ENCODE results near the gene GTPBP3. TPM values are rescaled to one million over a fixed set of nuclear protein-coding genes. Genes with fewer than 3 reads are reported as not detected.

GTPBP3 gene
- total and polyA plus RNA-seq, 9 of the 15 experiments (the other 6 are each of a cell fraction or from before 2014, with no cell fraction given), result 4.9 to 124 (median 22.6) TPM

DNA sequence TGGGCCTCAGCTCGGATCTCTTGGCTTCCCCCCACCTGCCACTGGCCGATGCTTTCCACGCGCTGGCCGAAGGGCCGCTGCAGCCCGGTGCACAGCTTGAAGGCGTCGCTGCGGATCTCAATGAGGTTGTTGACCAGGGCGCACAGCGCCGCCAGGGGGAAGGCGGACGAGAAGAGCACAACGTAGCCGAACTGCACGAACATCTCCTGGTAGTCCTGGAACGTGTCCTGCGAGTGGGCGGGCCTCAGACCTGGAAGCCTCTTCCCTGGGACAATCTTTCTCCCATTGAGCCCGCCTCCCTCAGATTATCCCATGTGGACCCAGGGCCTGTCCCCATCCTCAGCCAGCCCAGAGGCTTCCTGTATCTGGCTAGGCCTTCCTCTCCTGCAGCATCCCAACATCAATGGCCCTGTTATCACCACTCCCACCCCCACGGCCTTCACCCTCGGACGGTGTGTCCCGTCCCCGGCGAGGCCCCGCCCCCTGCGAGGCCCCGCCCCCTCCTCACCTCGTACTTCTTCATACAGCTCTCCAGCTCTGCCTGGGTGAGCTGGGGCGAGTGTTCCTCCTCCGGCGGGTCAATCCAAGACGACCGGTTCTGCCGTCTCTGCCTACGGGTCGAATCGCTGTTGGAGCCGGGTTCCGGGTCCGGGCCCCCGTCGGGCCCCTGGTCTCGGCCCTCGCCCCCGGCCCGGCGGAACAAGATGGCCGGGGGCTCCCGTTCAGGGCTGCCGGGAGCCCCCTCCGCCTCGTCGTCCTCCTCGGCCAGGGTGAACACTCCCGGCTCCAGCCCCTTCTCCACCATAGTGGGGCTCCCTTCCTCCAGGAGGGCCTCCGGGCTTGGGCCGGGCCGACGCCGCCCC is 9.5 kb upstream of the GTPBP3 start:
- H3K36me3 ChIP-seq (ENCODE audit: control insufficient read depth, insufficient read depth, low read length), result peaks cover 9% of the 10 kb centered on the region; the same call in 2 of the 3 replicates
- peak overlapping the region; percentile 44 for H3K4me3 ChIP-seq
- no peaks in the 10 kb centered on the region; the same call in 1 of the 2 replicates for H3K9me3 ChIP-seq (replicated peaks; ENCODE audit: control insufficient read depth, insufficient read depth, low read depth, low read length)
- WGBS (ENCODE audit: insufficient coverage, low coverage, missing lambda C conversion rate), result 40% methylated on average over 51 of the region's 64 CpGs
- peak overlapping the region; percentile 60 for H3K4me2 ChIP-seq (ENCODE audit: insufficient read depth, low read length)
- in situ Hi-C loops (cut with MboI) (no loop called here), intact Hi-C loops (cut with micrococcal nuclease) (no loop called here)
- BruUV-seq (replicated peaks), result no TSS peak
- FAIRE-seq (peak; percentile 23), DNase-seq (ENCODE audit: extremely low read depth in 1 of 4, low spot score in 3 of 4) (peak; percentile 80 to 86 (median 82)), ATAC-seq (peak; percentile 70)
- peaks cover 7 to 56% of the 10 kb centered on the region in 2 experiments; a peak in 4 of 5 replicates for H3K4me1 ChIP-seq (replicated peaks in 1 of 2; ENCODE audit: control insufficient read depth in 2 of 2, insufficient read depth in 2 of 2, low read length in 2 of 2)
- H3K9me1 ChIP-seq (ENCODE audit: control insufficient read depth, insufficient read depth, low read length), result peaks cover 4% of the 10 kb centered on the region
- POLR2A ChIA-PET, result interaction anchor here (1.6 to 1.8 kb wide), 2 partner anchors 10 to 19 kb away, joined by 6 to 9 read pairs; partner anchors contain the start of gene DDA1
- H3K27ac ChIP-seq (ENCODE audit: extremely low read depth, low read depth, low read length), result 0 out of 3 replicates have a peak overlapping the region, but pooled peaks have one; percentile 48
- peak overlapping the region; percentile 46 to 86; a peak in 3 of 4 replicates for H3K9ac ChIP-seq (ENCODE audit: insufficient read depth in 1 of 2, low read depth in 2 of 2, low read length in 2 of 2)
- H3K79me2 ChIP-seq (ENCODE audit: control insufficient read depth, insufficient read depth, low read length), result no peaks in the 10 kb centered on the region
- CTCF ChIA-PET (ENCODE audit: low intra/inter-chr PET ratio), result no interaction called here
- H3K27me3 ChIP-seq (ENCODE audit: control insufficient read depth in 2 of 2, insufficient read depth in 2 of 2, low read length in 2 of 2), result no peaks in the 10 kb centered on the region
- H4K20me1 ChIP-seq (replicated peaks; ENCODE audit: control insufficient read depth, insufficient read depth, low read length), result no peaks in the 10 kb centered on the region; the same call in 1 of the 2 replicates
- peak overlapping the region; percentile 65 for H2AFZ ChIP-seq (ENCODE audit: low read depth, low read length)
- TF ChIP-seq FOXP1 (CRISPR knock-in tag; IDR thresholded peaks at IDR 0.05) (0 out of 2 replicates have a peak, but pooled peaks have one; percentile 25), SPI1 (IDR thresholded peaks at IDR 0.05; ENCODE audit: borderline replicate concordance, low read depth, low read length) (no peak), SP2 (IDR thresholded peaks at IDR 0.05; ENCODE audit: extremely low read depth, low read depth, low read length, poor library complexity, severe bottlenecking) (no peak), SP1 (CRISPR knock-in tag; IDR thresholded peaks at IDR 0.05) (peak; percentile 56; the same call in 1 of the 2 replicates), RFX5 (IDR thresholded peaks at IDR 0.05; ENCODE audit: low read depth, low read length) (no peak), PYGO2 (tag; IDR thresholded peaks at IDR 0.05) (no peak), MAZ (CRISPR knock-in tag; conservative IDR thresholded peaks at IDR 0.05 in 1 of 2, IDR thresholded peaks at IDR 0.05 in 1 of 2) (0 out of 4 replicates have a peak, but pooled peaks of 1 of the 2 experiments have one; percentile 11)
- TF ChIP-seq, protein P1, sequence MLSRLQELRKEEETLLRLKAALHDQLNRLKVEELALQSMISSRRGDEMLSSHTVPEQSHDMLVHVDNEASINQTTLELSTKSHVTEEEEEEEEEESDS (CRISPR knock-in tag; IDR thresholded peaks at IDR 0.05), result no peak
- TF ChIP-seq, protein P2, sequence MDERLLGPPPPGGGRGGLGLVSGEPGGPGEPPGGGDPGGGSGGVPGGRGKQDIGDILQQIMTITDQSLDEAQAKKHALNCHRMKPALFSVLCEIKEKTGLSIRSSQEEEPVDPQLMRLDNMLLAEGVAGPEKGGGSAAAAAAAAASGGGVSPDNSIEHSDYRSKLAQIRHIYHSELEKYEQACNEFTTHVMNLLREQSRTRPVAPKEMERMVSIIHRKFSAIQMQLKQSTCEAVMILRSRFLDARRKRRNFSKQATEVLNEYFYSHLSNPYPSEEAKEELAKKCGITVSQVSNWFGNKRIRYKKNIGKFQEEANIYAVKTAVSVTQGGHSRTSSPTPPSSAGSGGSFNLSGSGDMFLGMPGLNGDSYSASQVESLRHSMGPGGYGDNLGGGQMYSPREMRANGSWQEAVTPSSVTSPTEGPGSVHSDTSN (CRISPR knock-in tag; IDR thresholded peaks at IDR 0.05; ENCODE audit: low read depth), result no peak
- TF ChIP-seq, protein P2 (tag; conservative IDR thresholded peaks at IDR 0.05; ENCODE audit: low read depth), result no peak
- TF ChIP-seq, protein P3, sequence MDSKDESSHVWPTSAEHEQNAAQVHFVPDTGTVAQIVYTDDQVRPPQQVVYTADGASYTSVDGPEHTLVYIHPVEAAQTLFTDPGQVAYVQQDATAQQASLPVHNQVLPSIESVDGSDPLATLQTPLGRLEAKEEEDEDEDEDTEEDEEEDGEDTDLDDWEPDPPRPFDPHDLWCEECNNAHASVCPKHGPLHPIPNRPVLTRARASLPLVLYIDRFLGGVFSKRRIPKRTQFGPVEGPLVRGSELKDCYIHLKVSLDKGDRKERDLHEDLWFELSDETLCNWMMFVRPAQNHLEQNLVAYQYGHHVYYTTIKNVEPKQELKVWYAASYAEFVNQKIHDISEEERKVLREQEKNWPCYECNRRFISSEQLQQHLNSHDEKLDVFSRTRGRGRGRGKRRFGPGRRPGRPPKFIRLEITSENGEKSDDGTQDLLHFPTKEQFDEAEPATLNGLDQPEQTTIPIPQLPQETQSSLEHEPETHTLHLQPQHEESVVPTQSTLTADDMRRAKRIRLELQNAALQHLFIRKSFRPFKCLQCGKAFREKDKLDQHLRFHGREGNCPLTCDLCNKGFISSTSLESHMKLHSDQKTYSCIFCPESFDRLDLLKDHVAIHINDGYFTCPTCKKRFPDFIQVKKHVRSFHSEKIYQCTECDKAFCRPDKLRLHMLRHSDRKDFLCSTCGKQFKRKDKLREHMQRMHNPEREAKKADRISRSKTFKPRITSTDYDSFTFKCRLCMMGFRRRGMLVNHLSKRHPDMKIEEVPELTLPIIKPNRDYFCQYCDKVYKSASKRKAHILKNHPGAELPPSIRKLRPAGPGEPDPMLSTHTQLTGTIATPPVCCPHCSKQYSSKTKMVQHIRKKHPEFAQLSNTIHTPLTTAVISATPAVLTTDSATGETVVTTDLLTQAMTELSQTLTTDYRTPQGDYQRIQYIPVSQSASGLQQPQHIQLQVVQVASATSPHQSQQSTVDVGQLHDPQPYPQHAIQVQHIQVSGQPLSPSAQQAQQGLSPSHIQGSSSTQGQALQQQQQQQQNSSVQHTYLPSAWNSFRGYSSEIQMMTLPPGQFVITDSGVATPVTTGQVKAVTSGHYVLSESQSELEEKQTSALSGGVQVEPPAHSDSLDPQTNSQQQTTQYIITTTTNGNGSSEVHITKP (IDR thresholded peaks at IDR 0.05; ENCODE audit: partially characterized antibody), result no peak
- TF ChIP-seq, protein P4, sequence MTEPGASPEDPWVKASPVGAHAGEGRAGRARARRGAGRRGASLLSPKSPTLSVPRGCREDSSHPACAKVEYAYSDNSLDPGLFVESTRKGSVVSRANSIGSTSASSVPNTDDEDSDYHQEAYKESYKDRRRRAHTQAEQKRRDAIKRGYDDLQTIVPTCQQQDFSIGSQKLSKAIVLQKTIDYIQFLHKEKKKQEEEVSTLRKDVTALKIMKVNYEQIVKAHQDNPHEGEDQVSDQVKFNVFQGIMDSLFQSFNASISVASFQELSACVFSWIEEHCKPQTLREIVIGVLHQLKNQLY (CRISPR knock-in tag; conservative IDR thresholded peaks at IDR 0.05), result no peak
